ENCODE measurements around the gene FGD3.

Gene FGD3

DNA sequence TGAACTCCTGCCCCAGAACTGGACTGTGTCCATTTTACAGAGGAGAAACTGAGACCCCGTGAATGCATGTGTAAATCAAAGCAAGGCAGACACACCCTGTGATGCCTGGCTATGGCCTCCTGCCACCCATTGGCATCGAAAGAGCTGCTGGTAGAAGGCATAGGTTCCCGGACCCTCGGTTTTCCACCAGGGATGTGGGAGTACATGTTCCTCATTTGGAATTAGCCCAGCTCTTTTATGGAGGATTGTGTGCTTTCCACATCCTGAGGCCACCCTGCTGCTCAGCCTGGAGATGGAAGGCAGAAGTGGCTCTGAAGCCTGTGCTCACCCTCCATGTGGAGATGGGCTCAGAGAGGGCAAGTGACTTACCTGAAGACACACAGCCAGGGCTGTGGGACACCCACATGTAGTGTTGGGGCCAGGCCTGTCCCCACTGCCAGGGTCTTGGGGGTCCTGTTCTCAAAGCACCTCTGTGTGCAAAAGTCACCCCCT, 114.0 kb downstream of the FGD3 start:
- TF ChIP-seq, protein P1, sequence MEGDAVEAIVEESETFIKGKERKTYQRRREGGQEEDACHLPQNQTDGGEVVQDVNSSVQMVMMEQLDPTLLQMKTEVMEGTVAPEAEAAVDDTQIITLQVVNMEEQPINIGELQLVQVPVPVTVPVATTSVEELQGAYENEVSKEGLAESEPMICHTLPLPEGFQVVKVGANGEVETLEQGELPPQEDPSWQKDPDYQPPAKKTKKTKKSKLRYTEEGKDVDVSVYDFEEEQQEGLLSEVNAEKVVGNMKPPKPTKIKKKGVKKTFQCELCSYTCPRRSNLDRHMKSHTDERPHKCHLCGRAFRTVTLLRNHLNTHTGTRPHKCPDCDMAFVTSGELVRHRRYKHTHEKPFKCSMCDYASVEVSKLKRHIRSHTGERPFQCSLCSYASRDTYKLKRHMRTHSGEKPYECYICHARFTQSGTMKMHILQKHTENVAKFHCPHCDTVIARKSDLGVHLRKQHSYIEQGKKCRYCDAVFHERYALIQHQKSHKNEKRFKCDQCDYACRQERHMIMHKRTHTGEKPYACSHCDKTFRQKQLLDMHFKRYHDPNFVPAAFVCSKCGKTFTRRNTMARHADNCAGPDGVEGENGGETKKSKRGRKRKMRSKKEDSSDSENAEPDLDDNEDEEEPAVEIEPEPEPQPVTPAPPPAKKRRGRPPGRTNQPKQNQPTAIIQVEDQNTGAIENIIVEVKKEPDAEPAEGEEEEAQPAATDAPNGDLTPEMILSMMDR (IDR thresholded peaks at IDR 0.05; ENCODE audit: insufficient read depth, low read length, missing control alignments): no peak
- no peak overlapping the region for H3K4me3 ChIP-seq (ENCODE audit: low read depth, low read length)
- ChIA-PET CTCF (no interaction called here), POLR2A (no interaction called here)
- no peak for DNase-seq (ENCODE audit: low read depth, low spot score)

DNA sequence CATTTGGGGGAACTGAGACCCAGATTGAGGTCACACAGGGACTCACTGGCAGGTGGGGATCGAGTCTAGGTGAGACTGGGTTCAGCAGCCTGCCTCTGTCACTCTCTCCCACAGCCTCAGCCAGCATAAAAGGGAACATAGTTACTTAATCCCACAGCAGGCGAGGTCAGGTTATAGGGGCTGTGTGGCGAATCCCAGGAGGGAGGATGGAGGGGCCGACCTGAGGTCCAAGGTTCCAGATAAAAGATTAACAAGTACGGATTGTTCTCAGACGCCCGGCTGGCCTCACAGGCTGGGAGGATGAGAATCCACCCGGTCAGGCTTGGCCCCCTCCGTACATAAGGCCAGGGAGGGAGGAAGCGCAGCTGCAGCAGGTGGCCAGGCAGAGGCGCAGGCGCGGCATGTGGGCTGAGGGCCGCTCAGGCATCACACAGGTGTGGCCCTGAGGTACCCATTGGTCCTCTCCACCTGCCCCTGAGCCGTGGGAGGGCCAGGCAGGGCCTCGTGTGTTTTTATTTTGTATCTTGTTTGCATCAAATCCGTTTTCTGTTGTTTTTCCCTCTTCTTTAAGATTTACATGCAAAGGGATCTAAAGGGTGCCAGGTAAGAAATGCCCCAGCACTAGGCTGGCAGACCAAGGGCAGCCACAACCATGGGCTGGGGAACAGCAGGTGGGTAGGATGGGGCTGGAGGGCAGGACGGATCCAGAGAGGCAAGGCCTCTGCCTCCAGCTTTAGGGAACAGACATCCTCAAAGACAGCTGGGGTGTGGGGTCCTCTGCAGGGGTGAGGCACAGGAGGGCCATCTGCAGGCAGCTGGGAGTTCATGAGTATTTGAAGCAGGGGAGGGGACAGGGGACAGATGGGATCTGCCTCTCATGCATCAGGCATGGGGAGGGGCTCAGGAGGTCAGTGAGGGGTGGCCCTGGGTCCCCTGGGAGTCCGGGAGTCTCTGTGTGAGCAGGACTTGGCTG, 114.8 kb downstream of the FGD3 start:
- no peak for DNase-seq (ENCODE audit: low read depth, low spot score)
- ChIA-PET POLR2A (no interaction called here), CTCF (no interaction called here)
- TF ChIP-seq, protein P1 (IDR thresholded peaks at IDR 0.05; ENCODE audit: insufficient read depth, low read length, missing control alignments): no peak
- no peak overlapping the region for H3K4me3 ChIP-seq (ENCODE audit: low read depth, low read length)

DNA sequence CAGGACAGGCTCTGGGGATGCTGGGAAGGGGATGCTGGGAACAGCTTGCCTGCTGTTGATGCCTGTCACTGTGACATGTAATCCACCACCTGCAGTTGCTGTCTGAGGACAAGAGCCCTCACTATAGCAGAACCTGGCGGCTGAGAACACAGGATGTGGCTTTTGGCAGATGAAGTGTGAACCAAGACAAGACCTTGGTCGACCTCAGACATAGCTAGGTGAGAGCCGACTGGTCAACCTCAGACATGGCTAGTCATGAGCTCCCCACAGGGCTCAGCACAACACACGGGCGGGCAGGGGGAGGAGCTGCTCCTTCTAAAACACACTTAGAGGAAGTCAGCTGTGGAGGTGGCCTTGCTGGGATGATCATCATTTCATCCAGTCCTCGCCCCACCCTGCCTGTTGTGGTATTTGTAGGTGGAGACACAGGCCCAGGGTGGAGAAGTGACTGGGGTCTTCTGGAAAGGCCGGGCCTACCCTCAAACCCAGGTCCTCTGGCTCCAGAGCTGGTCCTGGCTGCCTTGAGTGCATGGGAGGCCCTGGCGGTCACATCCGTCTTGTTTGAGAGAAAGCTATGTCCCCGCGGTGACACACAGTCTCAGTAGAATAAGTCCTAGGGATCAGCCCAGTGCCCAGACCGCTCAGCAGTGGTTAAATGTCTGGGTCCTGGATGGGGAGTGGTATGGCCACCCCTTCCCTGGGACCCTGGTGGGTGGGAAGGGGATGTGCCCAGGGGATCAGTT, 117.2 kb downstream of the FGD3 start:
- TF ChIP-seq, protein P1 (IDR thresholded peaks at IDR 0.05; ENCODE audit: insufficient read depth, low read length, missing control alignments): no peak
- DNase-seq (ENCODE audit: low read depth, low spot score): no peak
- POLR2A ChIA-PET: no interaction called here
- CTCF ChIA-PET: no interaction called here
- H3K4me3 ChIP-seq (ENCODE audit: low read depth, low read length): no peak overlapping the region

DNA sequence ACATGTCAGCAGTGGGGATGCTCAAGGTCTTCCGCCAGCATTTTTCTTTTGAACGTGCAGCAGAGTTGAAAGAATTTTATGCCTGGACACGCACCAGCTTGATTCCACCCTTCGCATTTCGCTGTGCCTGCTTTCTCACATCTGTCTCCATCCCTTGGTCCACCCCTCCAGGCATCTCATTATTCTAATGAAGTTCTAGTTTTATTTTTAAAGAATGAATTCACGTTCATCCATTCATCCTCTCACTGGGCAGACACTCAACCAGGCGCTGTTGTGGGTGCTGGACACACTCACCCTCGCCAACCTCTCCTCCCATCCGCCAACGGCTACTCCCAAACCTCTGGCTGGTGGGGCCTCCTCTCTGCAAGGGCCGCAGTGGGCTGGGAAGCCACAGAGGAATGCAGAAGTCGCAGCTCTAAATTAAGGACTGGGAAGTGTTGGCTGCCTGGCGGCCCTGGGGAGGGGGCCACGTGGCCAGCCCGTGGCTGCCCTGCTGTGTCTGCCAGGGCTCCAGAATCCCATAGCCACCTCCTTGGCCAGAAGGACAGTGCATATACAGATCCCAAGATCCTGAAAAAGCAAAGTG, 117.9 kb downstream of the FGD3 start:
- ChIA-PET POLR2A (no interaction called here), CTCF (no interaction called here)
- no peak overlapping the region for H3K4me3 ChIP-seq (ENCODE audit: low read depth, low read length)
- TF ChIP-seq, protein P1 (IDR thresholded peaks at IDR 0.05; ENCODE audit: insufficient read depth, low read length, missing control alignments): no peak
- DNase-seq (ENCODE audit: low read depth, low spot score): no peak

DNA sequence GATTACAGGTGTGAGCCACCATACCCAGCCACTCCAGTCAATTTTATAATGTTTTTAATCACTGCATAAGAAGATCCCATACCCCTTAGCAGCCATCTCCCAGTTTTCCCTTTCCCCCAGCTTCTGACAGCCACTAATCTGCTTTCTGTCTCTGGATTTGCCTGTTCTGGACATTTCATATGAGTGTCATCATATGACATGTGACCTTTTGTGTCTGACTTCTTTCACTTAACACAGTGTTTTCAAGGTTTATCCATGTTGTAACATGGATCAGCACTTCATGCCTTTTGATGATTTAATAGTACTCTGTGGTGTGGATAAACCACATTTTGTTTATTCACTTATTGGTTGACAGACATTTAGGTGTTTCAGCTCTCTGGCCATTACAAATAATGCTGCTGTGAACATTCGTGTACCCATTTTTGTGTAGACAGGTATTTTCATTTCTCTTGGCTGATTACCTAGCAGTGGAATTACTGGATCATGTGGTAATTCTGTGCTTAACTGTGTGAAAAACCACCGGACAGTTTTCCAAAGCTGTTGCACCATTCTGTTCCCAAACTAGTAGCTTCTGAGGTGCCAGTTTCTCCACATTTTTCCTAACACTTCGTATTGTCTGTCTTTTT, 119.8 kb downstream of the FGD3 start:
- POLR2A ChIA-PET: no interaction called here
- TF ChIP-seq, protein P1 (IDR thresholded peaks at IDR 0.05; ENCODE audit: insufficient read depth, low read length, missing control alignments): no peak
- no peak for DNase-seq (ENCODE audit: low read depth, low spot score)
- H3K4me3 ChIP-seq (ENCODE audit: low read depth, low read length): no peak overlapping the region
- CTCF ChIA-PET: no interaction called here
